ENCODE measurements around the gene MRRF. TPM values are rescaled to one million over a fixed set of nuclear protein-coding genes. Genes with fewer than 3 reads are reported as not detected.

The MRRF gene
- total and polyA plus RNA-seq, 7 experiments from 2014 or later = 18.6 to 35.8 (median 31.8) TPM

GRCh38 chr9:122268041-122268814 is 3.5 kb downstream of the MRRF start:
- Histone ChIP-seq H3K4me3 (ENCODE audit: low read length) (no peak overlapping the region), H3K36me3 (ENCODE audit: control insufficient read depth in 2 of 3, insufficient read depth in 3 of 3, low read length in 3 of 3) (peaks cover 0 to 23% (median 3%) of the 10 kb centered on the region in 3 experiments), H3K4me1 (ENCODE audit: control insufficient read depth in 2 of 2, insufficient read depth in 2 of 2, low read length in 2 of 2) (peaks cover 16 to 24% of the 10 kb centered on the region in 2 donors), H3K9me3 (ENCODE audit: control insufficient read depth in 2 of 3, low read length in 3 of 3) (no peaks in the 10 kb centered on the region), H3K27me3 (ENCODE audit: control insufficient read depth in 2 of 2, insufficient read depth in 2 of 2, low read length in 2 of 2) (no peaks in the 10 kb centered on the region), H3K27ac (ENCODE audit: low read depth, low read length) (no peak overlapping the region)
- H3K36me3 Mint-ChIP-seq = peaks cover 0 to 24% (median 9%) of the 10 kb centered on the region in 5 donors
- DNase-seq (peak in 1 of 9 donors; percentile 6), ATAC-seq (no peak)
- ChIA-PET CTCF (no interaction called here), POLR2A (interaction anchor here (0.6 kb wide), 2 partner anchors 21 to 33 kb away, joined by 3 to 5 read pairs; no protein-coding TSS in a partner anchor)
- intact Hi-C loops (cut with micrococcal nuclease) = loop anchor here (5.0 to 10.0 kb wide), 5 partner anchors 143 to 999 kb away; partner anchors contain the start of genes PDCL (in 1 of the 2), STOM (in 1 of the 2) and STRBP (in 1 of the 2)
- peak overlapping the region in 4 of 10 donors; percentile 16 to 41 (median 32) for H3K4me3 Mint-ChIP-seq
- peak overlapping the region in 1 of 9 donors; percentile 59 for H3K27ac Mint-ChIP-seq
- peaks cover 0 to 2% (median 0%) of the 10 kb centered on the region in 5 donors for H3K27me3 Mint-ChIP-seq
- no peaks in the 10 kb centered on the region for H3K9me3 Mint-ChIP-seq
- peaks cover 24 to 70% (median 63%) of the 10 kb centered on the region in 7 donors for H3K4me1 Mint-ChIP-seq

DNA sequence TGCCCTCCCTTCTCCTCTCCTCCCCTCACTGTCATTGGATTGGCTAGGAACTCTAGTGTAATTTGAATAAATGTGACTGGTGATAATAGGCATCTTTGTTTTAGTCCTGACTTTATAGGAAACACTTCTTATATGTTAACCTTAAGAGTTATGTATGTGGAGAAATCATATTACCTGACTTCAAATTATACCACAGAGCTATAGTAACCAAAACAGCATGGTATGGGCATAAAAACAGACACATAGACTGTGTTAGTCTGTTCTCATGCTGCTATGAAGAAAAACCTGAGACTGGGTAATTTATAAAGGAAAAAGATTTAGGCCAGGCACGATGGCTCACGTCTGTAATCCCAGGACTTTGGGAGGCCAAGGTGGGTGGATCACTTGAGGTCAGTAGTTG is 9.4 kb downstream of the MRRF start:
- ATAC-seq (no peak), DNase-seq (no peak)
- no peaks in the 10 kb centered on the region for H3K27me3 Mint-ChIP-seq
- H3K27ac Mint-ChIP-seq = peak overlapping the region in 2 of 9 donors; percentile 2 to 68
- H3K9me3 ChIP-seq (ENCODE audit: control insufficient read depth in 2 of 3, low read length in 3 of 3) = peaks cover 0 to 5% (median 0%) of the 10 kb centered on the region in 3 experiments
- H3K27ac ChIP-seq (ENCODE audit: low read depth, low read length) = no peak overlapping the region
- peaks cover 0 to 58% (median 40%) of the 10 kb centered on the region in 5 donors for H3K36me3 Mint-ChIP-seq
- H3K4me3 Mint-ChIP-seq = peak overlapping the region in 3 of 10 donors; percentile 3 to 48 (median 37)
- intact Hi-C loops (cut with micrococcal nuclease) = no loop called here
- no peak overlapping the region for H3K4me3 ChIP-seq (ENCODE audit: low read length)
- H3K4me1 ChIP-seq (ENCODE audit: control insufficient read depth in 2 of 2, insufficient read depth in 2 of 2, low read length in 2 of 2) = peaks cover 0 to 5% of the 10 kb centered on the region in 2 donors
- H3K36me3 ChIP-seq (ENCODE audit: control insufficient read depth in 2 of 3, insufficient read depth in 3 of 3, low read length in 3 of 3) = peaks cover 0 to 30% (median 3%) of the 10 kb centered on the region in 3 experiments
- H3K9me3 Mint-ChIP-seq = peaks cover 0 to 9% (median 0%) of the 10 kb centered on the region in 11 donors
- ChIA-PET POLR2A (no interaction called here), CTCF (no interaction called here)
- peaks cover 8 to 60% (median 38%) of the 10 kb centered on the region in 7 donors for H3K4me1 Mint-ChIP-seq
- no peaks in the 10 kb centered on the region for H3K27me3 ChIP-seq (ENCODE audit: control insufficient read depth in 2 of 2, insufficient read depth in 2 of 2, low read length in 2 of 2)

DNA sequence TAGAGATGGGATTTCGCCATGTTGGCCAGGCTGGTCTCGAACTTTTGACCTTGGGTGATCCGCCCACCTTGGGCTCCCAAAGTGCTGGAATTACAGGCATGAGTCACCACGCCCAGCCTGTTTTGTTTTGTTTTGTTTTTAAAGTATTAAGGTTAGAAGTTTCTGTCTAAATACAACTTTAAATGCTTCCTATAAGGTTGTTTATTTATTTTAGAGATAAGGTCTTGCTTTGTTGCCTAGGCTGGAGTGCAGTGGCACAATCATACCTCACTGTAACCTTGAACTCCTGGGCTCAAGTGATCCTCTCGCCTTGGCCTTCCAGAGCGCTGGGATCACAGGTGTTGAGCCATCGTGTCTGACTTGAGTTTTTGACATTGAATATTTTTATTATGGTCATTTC is 11.4 kb downstream of the MRRF start:
- Mint-ChIP-seq H3K27me3 (no peaks in the 10 kb centered on the region), H3K4me3 (no peak overlapping the region), H3K36me3 (peaks cover 0 to 71% (median 40%) of the 10 kb centered on the region in 5 donors), H3K9me3 (peaks cover 0 to 9% (median 0%) of the 10 kb centered on the region in 11 donors), H3K27ac (no peak overlapping the region), H3K4me1 (peaks cover 8 to 58% (median 39%) of the 10 kb centered on the region in 7 donors)
- ChIA-PET POLR2A (no interaction called here), CTCF (no interaction called here)
- ATAC-seq = no peak
- Histone ChIP-seq H3K4me1 (ENCODE audit: control insufficient read depth in 2 of 2, insufficient read depth in 2 of 2, low read length in 2 of 2) (peaks cover 0 to 5% of the 10 kb centered on the region in 2 donors), H3K4me3 (ENCODE audit: low read length) (no peak overlapping the region), H3K27me3 (ENCODE audit: control insufficient read depth in 2 of 2, insufficient read depth in 2 of 2, low read length in 2 of 2) (no peaks in the 10 kb centered on the region), H3K36me3 (ENCODE audit: control insufficient read depth in 2 of 3, insufficient read depth in 3 of 3, low read length in 3 of 3) (peaks cover 0 to 38% (median 3%) of the 10 kb centered on the region in 3 experiments), H3K9me3 (ENCODE audit: control insufficient read depth in 2 of 3, low read length in 3 of 3) (peaks cover 0 to 5% (median 0%) of the 10 kb centered on the region in 3 experiments), H3K27ac (ENCODE audit: low read depth, low read length) (no peak overlapping the region)
- intact Hi-C loops (cut with micrococcal nuclease) = no loop called here
- DNase-seq = no peak

DNA sequence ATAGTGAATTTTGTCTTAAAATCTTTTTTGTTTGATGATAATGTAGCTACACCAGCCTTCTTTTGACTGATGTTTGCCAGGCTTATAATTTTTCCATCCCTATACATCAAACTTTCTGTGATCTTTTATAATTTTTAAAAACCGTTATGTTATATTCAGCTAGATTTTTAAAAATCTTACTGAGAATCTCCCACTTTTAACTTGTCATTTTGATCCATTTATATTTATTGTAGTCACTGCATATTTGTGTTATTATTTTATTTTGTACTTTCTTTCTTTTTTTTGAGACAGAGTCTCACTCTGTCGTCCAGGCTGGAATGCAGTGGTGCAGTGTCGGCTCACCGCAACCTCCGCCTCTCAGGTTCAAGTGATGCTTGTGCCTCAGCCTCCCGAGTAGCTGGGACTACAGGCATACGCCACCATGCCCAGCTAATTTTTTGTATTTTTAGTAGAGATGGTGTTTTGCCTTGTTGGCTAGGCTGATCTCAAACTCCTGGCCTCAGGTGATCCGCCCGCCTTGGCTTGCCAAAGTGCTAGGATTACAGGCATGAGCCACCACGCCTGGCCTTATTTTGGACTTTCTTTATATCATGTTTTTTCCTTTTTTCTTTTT is 12.7 kb downstream of the MRRF start:
- POLR2A ChIA-PET = interaction anchor here (0.6 kb wide), 1 partner anchor 664 kb away, joined by 3 read pairs; no protein-coding TSS in a partner anchor
- peaks cover 7 to 50% (median 34%) of the 10 kb centered on the region in 7 donors for H3K4me1 Mint-ChIP-seq
- H3K36me3 Mint-ChIP-seq = peaks cover 0 to 71% (median 49%) of the 10 kb centered on the region in 5 donors
- CTCF ChIA-PET = no interaction called here
- intact Hi-C loops (cut with micrococcal nuclease) = no loop called here
- ATAC-seq = no peak
- no peaks in the 10 kb centered on the region for H3K4me1 ChIP-seq (ENCODE audit: control insufficient read depth in 2 of 2, insufficient read depth in 2 of 2, low read length in 2 of 2)
- no peaks in the 10 kb centered on the region for H3K27me3 ChIP-seq (ENCODE audit: control insufficient read depth in 2 of 2, insufficient read depth in 2 of 2, low read length in 2 of 2)
- peaks cover 0 to 9% (median 0%) of the 10 kb centered on the region in 11 donors for H3K9me3 Mint-ChIP-seq
- no peak overlapping the region for H3K4me3 Mint-ChIP-seq
- H3K27ac ChIP-seq (ENCODE audit: low read depth, low read length) = no peak overlapping the region
- no peak overlapping the region for H3K4me3 ChIP-seq (ENCODE audit: low read length)
- no peak for DNase-seq
- peaks cover 0 to 45% (median 6%) of the 10 kb centered on the region in 3 experiments for H3K36me3 ChIP-seq (ENCODE audit: control insufficient read depth in 2 of 3, insufficient read depth in 3 of 3, low read length in 3 of 3)
- peaks cover 0 to 5% (median 0%) of the 10 kb centered on the region in 3 experiments for H3K9me3 ChIP-seq (ENCODE audit: control insufficient read depth in 2 of 3, low read length in 3 of 3)
- H3K27ac Mint-ChIP-seq = no peak overlapping the region
- H3K27me3 Mint-ChIP-seq = no peaks in the 10 kb centered on the region

DNA sequence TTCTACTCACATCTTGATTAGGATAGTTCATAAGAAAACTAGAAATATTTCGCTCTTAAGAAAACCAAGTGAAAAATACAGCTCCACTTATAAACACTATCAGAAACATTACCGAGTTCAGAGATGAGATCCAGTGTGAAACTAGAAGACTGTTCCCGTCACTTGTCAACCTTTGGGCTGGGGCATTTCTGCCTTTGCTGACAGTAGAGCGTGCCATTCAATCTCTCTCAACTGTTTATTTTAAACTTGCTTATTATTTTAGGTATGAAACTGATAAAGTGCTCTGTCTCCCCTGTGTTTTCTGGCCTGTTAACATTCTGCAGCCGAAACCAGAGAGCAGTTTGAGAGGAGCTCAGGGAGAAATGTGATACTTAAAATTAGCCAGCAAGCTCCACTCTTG is 16.7 kb downstream of the MRRF start:
- peaks cover 0 to 5% (median 0%) of the 10 kb centered on the region in 3 experiments for H3K9me3 ChIP-seq (ENCODE audit: control insufficient read depth in 2 of 3, low read length in 3 of 3)
- DNase-seq (no peak), ATAC-seq (no peak)
- Mint-ChIP-seq H3K4me3 (no peak overlapping the region), H3K36me3 (peaks cover 0 to 71% (median 33%) of the 10 kb centered on the region in 5 donors), H3K27me3 (no peaks in the 10 kb centered on the region), H3K27ac (no peak overlapping the region), H3K4me1 (peaks cover 0 to 21% (median 11%) of the 10 kb centered on the region in 7 donors), H3K9me3 (peaks cover 0 to 8% (median 0%) of the 10 kb centered on the region in 11 donors)
- CTCF ChIA-PET = no interaction called here
- intact Hi-C loops (cut with micrococcal nuclease) = no loop called here
- no peak overlapping the region for H3K4me3 ChIP-seq (ENCODE audit: low read length)
- H3K4me1 ChIP-seq (ENCODE audit: control insufficient read depth in 2 of 2, insufficient read depth in 2 of 2, low read length in 2 of 2) = no peaks in the 10 kb centered on the region
- H3K36me3 ChIP-seq (ENCODE audit: control insufficient read depth in 2 of 3, insufficient read depth in 3 of 3, low read length in 3 of 3) = peaks cover 0 to 51% (median 6%) of the 10 kb centered on the region in 3 experiments
- no peak overlapping the region for H3K27ac ChIP-seq (ENCODE audit: low read depth, low read length)
- POLR2A ChIA-PET = interaction anchor here (1.5 kb wide), 1 partner anchor 16 kb away, joined by 3 read pairs; the partner anchor contains the start of genes MRRF and RBM18
- H3K27me3 ChIP-seq (ENCODE audit: control insufficient read depth in 2 of 2, insufficient read depth in 2 of 2, low read length in 2 of 2) = no peaks in the 10 kb centered on the region

- H3K36me3 ChIP-seq (ENCODE audit: control insufficient read depth in 2 of 3, insufficient read depth in 3 of 3, low read length in 3 of 3) = peaks cover 0 to 65% (median 5%) of the 10 kb centered on the region in 3 experiments
- intact Hi-C loops (cut with micrococcal nuclease) = no loop called here
Observed at GRCh38 chr9:122286764-122287163, 22.1 kb downstream of the MRRF start.

More at GRCh38 chr9:122286764-122287163, 22.1 kb downstream of the MRRF start:
- Mint-ChIP-seq H3K9me3 (no peaks in the 10 kb centered on the region), H3K4me1 (peaks cover 0 to 4% (median 0%) of the 10 kb centered on the region in 7 donors), H3K27me3 (no peaks in the 10 kb centered on the region), H3K36me3 (peaks cover 7 to 66% (median 36%) of the 10 kb centered on the region in 5 donors), H3K4me3 (no peak overlapping the region), H3K27ac (no peak overlapping the region)
- ATAC-seq (no peak), DNase-seq (no peak)
- Histone ChIP-seq H3K27me3 (ENCODE audit: control insufficient read depth in 2 of 2, insufficient read depth in 2 of 2, low read length in 2 of 2) (no peaks in the 10 kb centered on the region), H3K9me3 (ENCODE audit: control insufficient read depth in 2 of 3, low read length in 3 of 3) (no peaks in the 10 kb centered on the region), H3K27ac (ENCODE audit: low read depth, low read length) (no peak overlapping the region), H3K4me3 (ENCODE audit: low read length) (no peak overlapping the region), H3K4me1 (ENCODE audit: control insufficient read depth in 2 of 2, insufficient read depth in 2 of 2, low read length in 2 of 2) (no peaks in the 10 kb centered on the region)
- ChIA-PET CTCF (no interaction called here), POLR2A (no interaction called here)
